GF-D8 (cell line): ENCODE data around the gene ADSL.

ENCODE experiments used
- DNase-seq: peaks from one replicate; lab custom pipeline; 2025; lab: John Stamatoyannopoulos, UW

Gene ADSL

GRCh38 chr22:40328546-40329456 is 17.5 kb upstream of the ADSL start:
- no peak for DNase-seq

- DNase-seq: no peak
These were observed 16.8 kb upstream of the ADSL start for GRCh38 chr22:40329466-40329865.

- DNase-seq: no peak
These were observed 16.2 kb upstream of the ADSL start for GRCh38 chr22:40330086-40330485.

- no peak for DNase-seq
These were observed 15.7 kb upstream of the ADSL start for GRCh38 chr22:40330615-40331014.

GRCh38 chr22:40331706-40332105 is 14.6 kb upstream of the ADSL start:
- no peak for DNase-seq

GRCh38 chr22:40332319-40332781 is 13.9 kb upstream of the ADSL start:
- DNase-seq: no peak

- no peak for DNase-seq
These were observed 12.2 kb upstream of the ADSL start for GRCh38 chr22:40334060-40334459.

GRCh38 chr22:40334899-40335298 is 11.4 kb upstream of the ADSL start:
- DNase-seq: peak; percentile 8

GRCh38 chr22:40335358-40335757 is 10.9 kb upstream of the ADSL start:
- no peak for DNase-seq

GRCh38 chr22:40340044-40340443 is 6.3 kb upstream of the ADSL start:
- no peak for DNase-seq

- DNase-seq: no peak
These were observed 4.7 kb upstream of the ADSL start for GRCh38 chr22:40341604-40342003.

- DNase-seq: no peak
These were observed 3.8 kb upstream of the ADSL start for GRCh38 chr22:40342521-40342920.

- no peak for DNase-seq
These were observed 1.0 kb upstream of the ADSL start for GRCh38 chr22:40345271-40345670.

- peak; percentile 29 for DNase-seq
These were observed 500 bp upstream of the ADSL start for GRCh38 chr22:40345815-40346184.

GRCh38 chr22:40347300-40347699 is 1.0 kb downstream of the ADSL start:
- DNase-seq: no peak

- DNase-seq: peak; percentile 32
These were observed 1.8 kb downstream of the ADSL start for GRCh38 chr22:40348025-40348658.

- DNase-seq: no peak
These were observed 6.5 kb downstream of the ADSL start for GRCh38 chr22:40352763-40353162.

GRCh38 chr22:40361100-40361499 is 14.8 kb downstream of the ADSL start:
- DNase-seq: no peak

GRCh38 chr22:40363059-40363458 is 16.8 kb downstream of the ADSL start:
- no peak for DNase-seq

- no peak for DNase-seq
These were observed 18.1 kb downstream of the ADSL start for GRCh38 chr22:40364431-40364830.

GRCh38 chr22:40366068-40366467 is 19.8 kb downstream of the ADSL start:
- no peak for DNase-seq

- DNase-seq: no peak
These were observed 21.0 kb downstream of the ADSL start for GRCh38 chr22:40367342-40367741.

- no peak for DNase-seq
These were observed 21.7 kb downstream of the ADSL start for GRCh38 chr22:40368016-40368415.
